ENCODE results near the gene SLC35F3.
"Not testable (repeated sequence)": the region's sequence is repeated elsewhere in the genome, so short reads cannot be mapped to it uniquely, and the experiment has no call there.

SLC35F3 gene

DNA sequence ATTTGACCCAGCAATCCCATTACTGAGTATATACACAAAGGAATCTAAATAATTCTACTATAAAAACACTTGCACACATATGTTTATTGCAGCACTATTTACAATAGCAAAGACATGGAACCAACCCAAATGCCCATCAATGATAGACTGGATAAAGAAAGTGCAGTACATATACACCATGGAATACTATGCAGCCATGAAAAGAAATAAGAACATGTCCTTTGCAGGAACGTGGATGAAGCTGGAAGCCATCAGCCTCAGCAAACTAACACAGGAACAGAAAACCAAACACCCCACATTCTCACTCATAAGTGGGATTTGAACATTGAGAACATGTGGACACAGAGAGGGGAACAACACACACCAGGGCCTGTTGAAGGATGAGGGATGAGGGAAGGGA is 397.2 kb downstream of the SLC35F3 start:
- not testable (repeated sequence) for H3K4me1 ChIP-seq (ENCODE audit: control insufficient read depth in 2 of 2, insufficient read depth in 1 of 2, low read depth in 1 of 2, low read length in 2 of 2); H3K36me3 ChIP-seq (replicated peaks in 1 of 2; ENCODE audit: control insufficient read depth in 2 of 2, insufficient read depth in 2 of 2, low read length in 2 of 2); H3K4me2 ChIP-seq (ENCODE audit: insufficient read depth, low read length, poor library complexity, severe bottlenecking); H2BK5ac ChIP-seq (ENCODE audit: low read length); H3K27ac ChIP-seq (replicated peaks; ENCODE audit: low read length); H2AFZ ChIP-seq (ENCODE audit: low read length); H3K79me1 ChIP-seq (ENCODE audit: low read depth, low read length); H3K14ac ChIP-seq (ENCODE audit: low read length); DNase-seq (ENCODE audit: low spot score); H2BK12ac ChIP-seq (ENCODE audit: low read length); H3K4me3 ChIP-seq (ENCODE audit: low read length in 2 of 2); H3K4ac ChIP-seq (ENCODE audit: low read length); H2BK120ac ChIP-seq (ENCODE audit: low read depth, low read length); H2BK15ac ChIP-seq (ENCODE audit: low read length); H4K8ac ChIP-seq (ENCODE audit: low read depth, low read length); H3K9me3 ChIP-seq (replicated peaks in 1 of 2; ENCODE audit: control insufficient read depth in 2 of 2, insufficient read depth in 1 of 2, low read depth in 1 of 2, low read length in 2 of 2); H3K9ac ChIP-seq (ENCODE audit: low read depth, low read length, poor library complexity); H3K18ac ChIP-seq (ENCODE audit: low read length); H3K23ac ChIP-seq (ENCODE audit: low read depth, low read length, poor library complexity); H4K91ac ChIP-seq (ENCODE audit: low read depth, low read length, poor library complexity); H2AK5ac ChIP-seq (ENCODE audit: low read depth, low read length); H3K27me3 ChIP-seq (ENCODE audit: control insufficient read depth in 3 of 3, insufficient read depth in 3 of 3, low read depth in 1 of 3, low read length in 3 of 3)
- WGBS, 2 donors (ENCODE audit: extremely low coverage in 2 of 2, insufficient read length in 2 of 2, insufficient replicate concordance in 1 of 2) = no CpG with 5 or more reads among the region's 1 CpG

DNA sequence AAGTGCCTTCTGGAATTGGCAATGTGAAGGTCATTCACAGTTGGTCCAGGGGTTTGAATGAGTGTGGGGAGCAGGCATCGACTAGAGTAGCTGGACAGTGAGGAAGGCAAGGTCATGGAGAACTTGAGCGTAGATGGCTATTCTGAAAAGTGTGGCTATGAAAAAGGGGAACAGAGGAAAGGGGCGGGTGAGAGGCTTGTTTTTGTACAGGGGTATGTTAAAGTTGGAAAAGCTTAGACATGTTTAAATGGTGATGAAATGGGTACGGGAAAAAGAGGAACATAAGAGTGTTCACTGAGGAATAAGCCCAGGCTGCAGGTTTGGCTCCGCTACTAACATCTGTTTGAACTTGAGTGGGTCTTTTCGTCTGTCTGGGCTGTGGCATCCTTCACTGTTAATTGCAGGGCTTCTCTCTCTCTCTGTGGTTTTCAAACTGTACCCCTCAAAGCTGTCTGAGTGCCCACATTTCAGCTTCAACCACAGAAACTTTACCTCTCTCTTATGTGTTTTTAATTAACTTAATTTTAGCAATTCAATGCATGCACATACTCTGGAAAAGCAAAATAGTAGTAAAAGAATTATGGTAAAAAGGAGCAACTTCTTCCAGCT is 398.0 kb downstream of the SLC35F3 start:
- no peaks in the 10 kb centered on the region for H3K36me3 ChIP-seq (replicated peaks in 1 of 2; ENCODE audit: control insufficient read depth in 2 of 2, insufficient read depth in 2 of 2, low read length in 2 of 2)
- H2BK12ac ChIP-seq (ENCODE audit: low read length) = no peak overlapping the region
- no peak overlapping the region for H3K18ac ChIP-seq (ENCODE audit: low read length)
- H4K91ac ChIP-seq (ENCODE audit: low read depth, low read length, poor library complexity) = no peak overlapping the region
- 100% methylated on average over 1 of the region's 6 CpGs; no CpG with 5 or more reads in 1 of the 2 donors for WGBS, 2 donors (ENCODE audit: extremely low coverage in 2 of 2, insufficient read length in 2 of 2, insufficient replicate concordance in 1 of 2)
- H3K14ac ChIP-seq (ENCODE audit: low read length) = no peak overlapping the region
- DNase-seq (ENCODE audit: low spot score) = no peak
- H3K23ac ChIP-seq (ENCODE audit: low read depth, low read length, poor library complexity) = no peak overlapping the region
- H3K9ac ChIP-seq (ENCODE audit: low read depth, low read length, poor library complexity) = no peak overlapping the region
- H4K8ac ChIP-seq (ENCODE audit: low read depth, low read length) = no peak overlapping the region
- no peak overlapping the region for H2AFZ ChIP-seq (ENCODE audit: low read length)
- no peak overlapping the region for H2BK120ac ChIP-seq (ENCODE audit: low read depth, low read length)
- H3K4ac ChIP-seq (ENCODE audit: low read length) = no peak overlapping the region
- no peak overlapping the region for H2AK5ac ChIP-seq (ENCODE audit: low read depth, low read length)
- H2BK15ac ChIP-seq (ENCODE audit: low read length) = no peak overlapping the region
- H3K4me3 ChIP-seq (ENCODE audit: low read length in 2 of 2) = no peak overlapping the region
- H2BK5ac ChIP-seq (ENCODE audit: low read length) = no peak overlapping the region
- no peak overlapping the region for H3K27ac ChIP-seq (replicated peaks; ENCODE audit: low read length)
- H3K4me2 ChIP-seq (ENCODE audit: insufficient read depth, low read length, poor library complexity, severe bottlenecking) = no peak overlapping the region
- H3K27me3 ChIP-seq (ENCODE audit: control insufficient read depth in 3 of 3, insufficient read depth in 3 of 3, low read depth in 1 of 3, low read length in 3 of 3) = no peaks in the 10 kb centered on the region
- H3K4me1 ChIP-seq (ENCODE audit: control insufficient read depth in 2 of 2, insufficient read depth in 1 of 2, low read depth in 1 of 2, low read length in 2 of 2) = no peaks in the 10 kb centered on the region
- no peaks in the 10 kb centered on the region for H3K79me1 ChIP-seq (ENCODE audit: low read depth, low read length)
- H3K9me3 ChIP-seq (replicated peaks in 1 of 2; ENCODE audit: control insufficient read depth in 2 of 2, insufficient read depth in 1 of 2, low read depth in 1 of 2, low read length in 2 of 2) = peaks cover 0 to 4% of the 10 kb centered on the region in 2 donors

DNA sequence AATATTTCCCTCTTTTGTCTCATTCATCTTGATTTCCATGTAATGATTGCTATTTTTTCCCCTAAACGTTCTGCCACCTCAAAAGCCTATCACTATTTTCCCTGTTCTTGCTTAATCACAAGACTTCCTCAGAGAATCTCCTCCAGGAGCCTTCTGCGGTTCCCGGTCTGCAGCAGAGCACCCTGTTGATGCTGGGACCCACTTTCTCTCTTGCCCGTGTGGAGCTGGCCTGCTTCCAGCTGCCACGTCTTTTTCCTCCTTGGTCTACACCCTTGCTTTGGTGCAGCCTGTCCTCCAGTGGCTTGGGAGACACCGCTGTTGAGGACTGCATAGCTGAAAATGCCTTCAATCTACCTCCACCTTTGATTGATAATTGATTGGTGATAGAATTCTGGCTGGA is 398.8 kb downstream of the SLC35F3 start:
- Histone ChIP-seq H3K4me1 (ENCODE audit: control insufficient read depth in 2 of 2, insufficient read depth in 1 of 2, low read depth in 1 of 2, low read length in 2 of 2) (no peaks in the 10 kb centered on the region), H3K4ac (ENCODE audit: low read length) (no peak overlapping the region), H3K4me2 (ENCODE audit: insufficient read depth, low read length, poor library complexity, severe bottlenecking) (no peak overlapping the region), H3K79me1 (ENCODE audit: low read depth, low read length) (no peaks in the 10 kb centered on the region), H3K36me3 (replicated peaks in 1 of 2; ENCODE audit: control insufficient read depth in 2 of 2, insufficient read depth in 2 of 2, low read length in 2 of 2) (no peaks in the 10 kb centered on the region), H4K8ac (ENCODE audit: low read depth, low read length) (no peak overlapping the region), H2AK5ac (ENCODE audit: low read depth, low read length) (no peak overlapping the region), H2AFZ (ENCODE audit: low read length) (no peak overlapping the region), H3K27me3 (ENCODE audit: control insufficient read depth in 3 of 3, insufficient read depth in 3 of 3, low read depth in 1 of 3, low read length in 3 of 3) (no peaks in the 10 kb centered on the region), H3K4me3 (ENCODE audit: low read length in 2 of 2) (no peak overlapping the region), H3K18ac (ENCODE audit: low read length) (no peak overlapping the region), H3K9ac (ENCODE audit: low read depth, low read length, poor library complexity) (no peak overlapping the region), H3K14ac (ENCODE audit: low read length) (no peak overlapping the region), H2BK15ac (ENCODE audit: low read length) (no peak overlapping the region), H3K27ac (replicated peaks; ENCODE audit: low read length) (no peak overlapping the region), H2BK5ac (ENCODE audit: low read length) (no peak overlapping the region), H2BK120ac (ENCODE audit: low read depth, low read length) (no peak overlapping the region), H2BK12ac (ENCODE audit: low read length) (no peak overlapping the region), H3K23ac (ENCODE audit: low read depth, low read length, poor library complexity) (no peak overlapping the region), H4K91ac (ENCODE audit: low read depth, low read length, poor library complexity) (no peak overlapping the region), H3K9me3 (replicated peaks in 1 of 2; ENCODE audit: control insufficient read depth in 2 of 2, insufficient read depth in 1 of 2, low read depth in 1 of 2, low read length in 2 of 2) (peaks cover 0 to 5% of the 10 kb centered on the region in 2 donors)
- no CpG with 5 or more reads among the region's 6 CpGs for WGBS, 2 donors (ENCODE audit: extremely low coverage in 2 of 2, insufficient read length in 2 of 2, insufficient replicate concordance in 1 of 2)
- DNase-seq (ENCODE audit: low spot score) = no peak

DNA sequence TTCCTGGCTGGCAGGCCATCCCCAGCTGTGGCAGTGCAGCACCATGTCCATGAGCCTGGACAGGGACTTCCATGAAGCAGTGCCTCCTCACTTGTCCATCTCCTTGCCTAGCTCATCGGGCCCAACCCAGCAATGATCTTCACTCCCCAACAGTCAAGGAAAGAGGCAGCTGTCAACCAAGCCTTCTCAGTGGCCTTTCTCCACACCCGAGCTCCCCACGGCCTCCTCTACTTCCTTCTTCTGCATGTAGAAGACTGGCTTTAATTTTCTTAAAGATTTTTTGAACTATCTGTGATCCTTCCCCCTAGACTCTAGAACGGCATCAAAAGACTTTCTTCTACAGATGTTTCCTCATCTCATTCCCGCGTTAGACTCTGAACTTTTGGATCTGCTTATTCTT is 403.2 kb downstream of the SLC35F3 start:
- no peak overlapping the region for H2AK5ac ChIP-seq (ENCODE audit: low read depth, low read length)

More for the DNA sequence above, 403.2 kb downstream of the SLC35F3 start:
- Histone ChIP-seq H4K91ac (ENCODE audit: low read depth, low read length, poor library complexity) (no peak overlapping the region), H2AFZ (ENCODE audit: low read length) (no peak overlapping the region), H3K18ac (ENCODE audit: low read length) (peak overlapping the region; percentile 24), H3K9ac (ENCODE audit: low read depth, low read length, poor library complexity) (no peak overlapping the region), H2BK12ac (ENCODE audit: low read length) (no peak overlapping the region), H3K4me1 (ENCODE audit: control insufficient read depth in 2 of 2, insufficient read depth in 1 of 2, low read depth in 1 of 2, low read length in 2 of 2) (peaks cover 0 to 2% of the 10 kb centered on the region in 2 donors), H3K14ac (ENCODE audit: low read length) (no peak overlapping the region), H2BK5ac (ENCODE audit: low read length) (no peak overlapping the region), H3K9me3 (replicated peaks in 1 of 2; ENCODE audit: control insufficient read depth in 2 of 2, insufficient read depth in 1 of 2, low read depth in 1 of 2, low read length in 2 of 2) (peaks cover 0 to 5% of the 10 kb centered on the region in 2 donors), H3K4me2 (ENCODE audit: insufficient read depth, low read length, poor library complexity, severe bottlenecking) (no peak overlapping the region), H3K27me3 (ENCODE audit: control insufficient read depth in 3 of 3, insufficient read depth in 3 of 3, low read depth in 1 of 3, low read length in 3 of 3) (no peaks in the 10 kb centered on the region), H3K4ac (ENCODE audit: low read length) (no peak overlapping the region), H3K27ac (replicated peaks; ENCODE audit: low read length) (no peak overlapping the region), H3K4me3 (ENCODE audit: low read length in 2 of 2) (no peak overlapping the region), H4K8ac (ENCODE audit: low read depth, low read length) (no peak overlapping the region), H3K23ac (ENCODE audit: low read depth, low read length, poor library complexity) (no peak overlapping the region), H2BK120ac (ENCODE audit: low read depth, low read length) (no peak overlapping the region), H3K36me3 (replicated peaks in 1 of 2; ENCODE audit: control insufficient read depth in 2 of 2, insufficient read depth in 2 of 2, low read length in 2 of 2) (no peaks in the 10 kb centered on the region), H3K79me1 (ENCODE audit: low read depth, low read length) (no peaks in the 10 kb centered on the region), H2BK15ac (ENCODE audit: low read length) (no peak overlapping the region)
- DNase-seq (ENCODE audit: low spot score) = no peak
- no CpG with 5 or more reads among the region's 6 CpGs for WGBS, 2 donors (ENCODE audit: extremely low coverage in 2 of 2, insufficient read length in 2 of 2, insufficient replicate concordance in 1 of 2)

Data from neuronal stem cell (in vitro differentiated cells).